ENCODE measurements around the gene TIA1.
"Not testable (repeated sequence)": the region's sequence is repeated elsewhere in the genome, so short reads cannot be mapped to it uniquely, and the experiment has no call there.

Gene TIA1

GRCh38 chr2:70280242-70280798 lies 31.9 kb upstream of the TIA1 start:
- Histone ChIP-seq H3K27me3 (ENCODE audit: insufficient read depth, low read depth) (no peaks in the 10 kb centered on the region), H4K20me1 (ENCODE audit: insufficient read depth) (no peaks in the 10 kb centered on the region), H3K9ac (no peak overlapping the region), H2AFZ (ENCODE audit: low read depth) (no peak overlapping the region), H3K27ac (no peak overlapping the region), H3K4me3 (IDR thresholded peaks at IDR 0.05; ENCODE audit: insufficient read depth, low read depth, low read length) (no peak overlapping the region), H3K4me2 (no peak overlapping the region), H3K4me1 (ENCODE audit: low read depth, poor library complexity, severe bottlenecking) (no peaks in the 10 kb centered on the region), H3K79me2 (ENCODE audit: insufficient read depth, low read depth) (peaks cover 20% of the 10 kb centered on the region; the same call in 1 of the 2 replicates), H3K36me3 (ENCODE audit: insufficient read depth) (peaks cover 23% of the 10 kb centered on the region; the same call in 1 of the 2 replicates)
- TF ChIP-seq CTCF (conservative IDR thresholded peaks at IDR 0.05; ENCODE audit: low read depth, low read length) = no peak

- Histone ChIP-seq H3K9ac (no peak overlapping the region), H3K4me3 (IDR thresholded peaks at IDR 0.05; ENCODE audit: insufficient read depth, low read depth, low read length) (no peak overlapping the region), H3K27me3 (ENCODE audit: insufficient read depth, low read depth) (no peaks in the 10 kb centered on the region), H3K4me1 (ENCODE audit: low read depth, poor library complexity, severe bottlenecking) (no peaks in the 10 kb centered on the region), H3K4me2 (no peak overlapping the region), H3K79me2 (ENCODE audit: insufficient read depth, low read depth) (no peaks in the 10 kb centered on the region), H3K36me3 (ENCODE audit: insufficient read depth) (no peaks in the 10 kb centered on the region), H3K27ac (no peak overlapping the region), H4K20me1 (ENCODE audit: insufficient read depth) (no peaks in the 10 kb centered on the region), H2AFZ (ENCODE audit: low read depth) (no peak overlapping the region)
- no peak for TF ChIP-seq CTCF (conservative IDR thresholded peaks at IDR 0.05; ENCODE audit: low read depth, low read length)
These were observed 21.9 kb upstream of the TIA1 start for GRCh38 chr2:70270323-70270722.

GRCh38 chr2:70269422-70270302 lies 21.2 kb upstream of the TIA1 start:
- not testable (repeated sequence) for H3K4me2 ChIP-seq; H3K27ac ChIP-seq; H3K27me3 ChIP-seq (ENCODE audit: insufficient read depth, low read depth); H3K79me2 ChIP-seq (ENCODE audit: insufficient read depth, low read depth); H3K4me1 ChIP-seq (ENCODE audit: low read depth, poor library complexity, severe bottlenecking); H3K4me3 ChIP-seq (IDR thresholded peaks at IDR 0.05; ENCODE audit: insufficient read depth, low read depth, low read length); H3K36me3 ChIP-seq (ENCODE audit: insufficient read depth); H2AFZ ChIP-seq (ENCODE audit: low read depth); H3K9ac ChIP-seq; H4K20me1 ChIP-seq (ENCODE audit: insufficient read depth)

- not testable (repeated sequence) for H3K9ac ChIP-seq; H3K4me1 ChIP-seq (ENCODE audit: low read depth, poor library complexity, severe bottlenecking); H3K27ac ChIP-seq; H4K20me1 ChIP-seq (ENCODE audit: insufficient read depth); H3K79me2 ChIP-seq (ENCODE audit: insufficient read depth, low read depth); H3K36me3 ChIP-seq (ENCODE audit: insufficient read depth); H2AFZ ChIP-seq (ENCODE audit: low read depth); H3K27me3 ChIP-seq (ENCODE audit: insufficient read depth, low read depth); H3K4me2 ChIP-seq; H3K4me3 ChIP-seq (IDR thresholded peaks at IDR 0.05; ENCODE audit: insufficient read depth, low read depth, low read length)
These were observed 18.5 kb upstream of the TIA1 start for GRCh38 chr2:70266925-70267324.

- no peak overlapping the region for H3K9ac ChIP-seq
- no peaks in the 10 kb centered on the region for H3K36me3 ChIP-seq (ENCODE audit: insufficient read depth)
- H3K27ac ChIP-seq = no peak overlapping the region
- H3K4me2 ChIP-seq = no peak overlapping the region
- no peak overlapping the region for H3K4me3 ChIP-seq (IDR thresholded peaks at IDR 0.05; ENCODE audit: insufficient read depth, low read depth, low read length)
- no peak for TF ChIP-seq CTCF (conservative IDR thresholded peaks at IDR 0.05; ENCODE audit: low read depth, low read length)
- H3K79me2 ChIP-seq (ENCODE audit: insufficient read depth, low read depth) = no peaks in the 10 kb centered on the region
- H3K27me3 ChIP-seq (ENCODE audit: insufficient read depth, low read depth) = no peaks in the 10 kb centered on the region
- H2AFZ ChIP-seq (ENCODE audit: low read depth) = no peak overlapping the region
- no peaks in the 10 kb centered on the region for H4K20me1 ChIP-seq (ENCODE audit: insufficient read depth)
- H3K4me1 ChIP-seq (ENCODE audit: low read depth, poor library complexity, severe bottlenecking) = no peaks in the 10 kb centered on the region
These were observed 13.1 kb upstream of the TIA1 start for GRCh38 chr2:70261501-70261900.

Measured in KMS-11 (cell line).